ENCODE data around the gene CXADR.

Gene CXADR

DNA sequence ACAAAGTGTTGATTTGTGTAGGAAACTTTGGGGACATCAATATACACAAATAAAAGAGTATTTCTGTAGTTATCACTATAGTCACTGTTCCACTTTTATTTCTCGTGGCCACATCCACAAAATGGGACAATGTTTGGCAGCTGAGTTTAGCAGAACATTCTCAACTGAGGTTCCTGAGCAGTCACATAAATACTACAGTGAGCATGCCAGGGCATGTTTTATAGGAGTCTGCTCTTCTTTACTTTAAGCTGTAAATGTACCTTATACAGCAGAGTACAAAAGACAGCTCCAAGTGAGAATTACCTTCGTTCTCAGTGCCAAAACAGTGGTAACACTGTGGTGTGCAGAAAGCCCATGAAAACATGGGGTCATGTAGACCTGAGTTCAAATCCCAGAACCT is 94.8 kb downstream of the CXADR start:
- TF ChIP-seq, protein P1, sequence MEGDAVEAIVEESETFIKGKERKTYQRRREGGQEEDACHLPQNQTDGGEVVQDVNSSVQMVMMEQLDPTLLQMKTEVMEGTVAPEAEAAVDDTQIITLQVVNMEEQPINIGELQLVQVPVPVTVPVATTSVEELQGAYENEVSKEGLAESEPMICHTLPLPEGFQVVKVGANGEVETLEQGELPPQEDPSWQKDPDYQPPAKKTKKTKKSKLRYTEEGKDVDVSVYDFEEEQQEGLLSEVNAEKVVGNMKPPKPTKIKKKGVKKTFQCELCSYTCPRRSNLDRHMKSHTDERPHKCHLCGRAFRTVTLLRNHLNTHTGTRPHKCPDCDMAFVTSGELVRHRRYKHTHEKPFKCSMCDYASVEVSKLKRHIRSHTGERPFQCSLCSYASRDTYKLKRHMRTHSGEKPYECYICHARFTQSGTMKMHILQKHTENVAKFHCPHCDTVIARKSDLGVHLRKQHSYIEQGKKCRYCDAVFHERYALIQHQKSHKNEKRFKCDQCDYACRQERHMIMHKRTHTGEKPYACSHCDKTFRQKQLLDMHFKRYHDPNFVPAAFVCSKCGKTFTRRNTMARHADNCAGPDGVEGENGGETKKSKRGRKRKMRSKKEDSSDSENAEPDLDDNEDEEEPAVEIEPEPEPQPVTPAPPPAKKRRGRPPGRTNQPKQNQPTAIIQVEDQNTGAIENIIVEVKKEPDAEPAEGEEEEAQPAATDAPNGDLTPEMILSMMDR (IDR thresholded peaks at IDR 0.05; ENCODE audit: extremely low read depth, insufficient read depth, missing control alignments) = no peak
- DNase-seq (ENCODE audit: low spot score) = no peak
- in situ Hi-C loops (cut with MboI; ENCODE audit: low pct_unique_long_range_greater_than_20kb, low sequenced_read_pairs, unreplicated experiment) = no loop called here

DNA sequence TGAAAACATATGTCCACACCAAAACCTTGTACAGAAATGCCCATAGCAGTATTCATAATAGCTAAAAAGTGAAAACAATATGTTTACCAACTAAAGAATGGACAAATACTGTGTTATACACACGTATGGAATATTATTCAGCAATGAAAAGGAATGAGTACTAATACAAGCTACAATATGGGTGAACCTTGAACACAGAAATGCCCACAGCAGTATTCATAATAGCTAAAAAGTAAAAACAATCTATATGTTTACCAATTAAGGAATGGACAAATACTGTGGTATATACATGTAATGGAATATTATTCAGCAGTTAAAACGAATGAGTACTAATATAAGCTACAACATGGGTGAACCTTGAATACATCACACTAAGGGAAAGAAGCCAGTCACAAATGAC is 96.8 kb downstream of the CXADR start:
- TF ChIP-seq, protein P1 (IDR thresholded peaks at IDR 0.05; ENCODE audit: extremely low read depth, insufficient read depth, missing control alignments) = no peak
- DNase-seq (ENCODE audit: low spot score) = no peak
- in situ Hi-C loops (cut with MboI; ENCODE audit: low pct_unique_long_range_greater_than_20kb, low sequenced_read_pairs, unreplicated experiment) = no loop called here

DNA sequence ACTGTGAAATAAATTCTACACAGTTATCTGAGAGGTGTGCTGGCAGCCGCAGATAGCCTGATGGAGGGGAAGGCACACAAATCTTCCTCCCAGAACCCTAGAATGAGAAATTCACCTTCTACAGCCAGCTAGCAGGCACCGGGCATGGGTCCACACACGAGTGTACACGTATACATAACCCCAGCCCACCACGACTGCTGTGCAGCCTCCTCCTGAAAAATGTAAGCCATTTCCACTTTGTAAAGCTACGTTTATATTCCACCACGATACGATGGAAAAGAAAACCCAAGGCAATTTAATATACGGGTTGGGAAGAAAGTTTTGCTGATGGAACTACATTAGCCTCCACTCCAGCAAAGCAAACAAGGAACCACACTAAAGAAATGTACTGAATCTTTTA is 98.1 kb downstream of the CXADR start:
- TF ChIP-seq, protein P1 (IDR thresholded peaks at IDR 0.05; ENCODE audit: extremely low read depth, insufficient read depth, missing control alignments) = no peak
- in situ Hi-C loops (cut with MboI; ENCODE audit: low pct_unique_long_range_greater_than_20kb, low sequenced_read_pairs, unreplicated experiment) = no loop called here
- DNase-seq (ENCODE audit: low spot score) = no peak

DNA sequence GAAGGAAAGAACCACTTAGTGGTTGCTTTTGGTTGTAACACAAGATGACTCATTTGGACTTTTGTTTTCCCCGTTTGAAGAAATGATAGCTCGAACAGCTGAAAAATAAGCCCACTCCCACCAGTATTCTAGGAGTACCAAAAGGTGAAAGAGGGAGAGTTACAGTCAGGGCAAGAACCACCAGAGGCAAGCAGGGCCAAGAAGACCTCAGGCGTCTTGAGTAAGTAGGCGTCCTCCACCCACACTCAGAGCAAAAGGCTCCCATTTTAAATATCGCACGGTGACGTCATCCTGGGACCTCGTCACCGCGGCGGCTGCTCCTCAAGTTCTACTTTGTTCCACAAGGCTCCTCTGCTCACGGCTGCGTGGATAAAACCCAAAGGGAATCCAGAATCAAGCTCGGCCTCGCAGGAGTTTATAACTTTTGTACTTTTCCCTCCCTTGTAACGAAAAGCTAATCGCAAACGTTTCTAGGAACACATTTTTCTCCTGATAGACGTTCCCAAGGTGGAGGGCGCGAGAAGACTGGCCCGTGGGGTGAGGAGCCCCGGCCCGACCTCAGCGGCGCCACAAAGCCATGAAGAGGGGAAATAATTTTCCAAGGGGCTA is 98.7 kb downstream of the CXADR start:
- peak; percentile 81 for DNase-seq (ENCODE audit: low spot score)
- in situ Hi-C loops (cut with MboI; ENCODE audit: low pct_unique_long_range_greater_than_20kb, low sequenced_read_pairs, unreplicated experiment) = no loop called here
- TF ChIP-seq, protein P1 (IDR thresholded peaks at IDR 0.05; ENCODE audit: extremely low read depth, insufficient read depth, missing control alignments) = no peak

DNA sequence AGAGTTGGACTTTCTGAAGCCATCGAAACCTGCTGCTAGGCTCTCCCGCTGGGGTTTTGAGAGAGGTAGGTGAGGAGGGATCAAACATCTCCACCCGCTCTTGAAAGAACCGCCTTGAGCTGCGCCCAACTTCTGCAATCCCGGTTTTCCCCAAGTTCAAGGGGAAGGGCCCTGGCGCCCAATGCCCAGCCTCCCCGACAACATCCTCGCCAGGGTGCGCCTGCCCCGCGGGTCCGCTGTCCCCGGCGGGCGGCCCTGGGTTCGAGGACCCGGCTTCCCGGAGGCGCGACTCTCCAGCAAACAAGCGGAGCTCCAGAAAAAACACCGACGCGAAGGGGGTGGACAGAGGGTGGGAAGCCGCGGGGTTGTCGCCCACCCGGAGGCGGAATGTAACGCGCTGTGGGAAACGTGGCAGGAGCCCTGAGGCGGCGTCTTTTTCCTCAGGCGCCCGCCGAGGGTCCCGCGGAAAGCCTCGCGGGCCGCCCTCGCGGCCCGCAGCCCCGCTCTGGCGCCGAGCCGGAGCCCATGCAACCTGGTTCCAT is 99.3 kb downstream of the CXADR start:
- in situ Hi-C loops (cut with MboI; ENCODE audit: low pct_unique_long_range_greater_than_20kb, low sequenced_read_pairs, unreplicated experiment) = no loop called here
- TF ChIP-seq, protein P1 (IDR thresholded peaks at IDR 0.05; ENCODE audit: extremely low read depth, insufficient read depth, missing control alignments) = no peak
- peak; percentile 31 for DNase-seq (ENCODE audit: low spot score)

DNA sequence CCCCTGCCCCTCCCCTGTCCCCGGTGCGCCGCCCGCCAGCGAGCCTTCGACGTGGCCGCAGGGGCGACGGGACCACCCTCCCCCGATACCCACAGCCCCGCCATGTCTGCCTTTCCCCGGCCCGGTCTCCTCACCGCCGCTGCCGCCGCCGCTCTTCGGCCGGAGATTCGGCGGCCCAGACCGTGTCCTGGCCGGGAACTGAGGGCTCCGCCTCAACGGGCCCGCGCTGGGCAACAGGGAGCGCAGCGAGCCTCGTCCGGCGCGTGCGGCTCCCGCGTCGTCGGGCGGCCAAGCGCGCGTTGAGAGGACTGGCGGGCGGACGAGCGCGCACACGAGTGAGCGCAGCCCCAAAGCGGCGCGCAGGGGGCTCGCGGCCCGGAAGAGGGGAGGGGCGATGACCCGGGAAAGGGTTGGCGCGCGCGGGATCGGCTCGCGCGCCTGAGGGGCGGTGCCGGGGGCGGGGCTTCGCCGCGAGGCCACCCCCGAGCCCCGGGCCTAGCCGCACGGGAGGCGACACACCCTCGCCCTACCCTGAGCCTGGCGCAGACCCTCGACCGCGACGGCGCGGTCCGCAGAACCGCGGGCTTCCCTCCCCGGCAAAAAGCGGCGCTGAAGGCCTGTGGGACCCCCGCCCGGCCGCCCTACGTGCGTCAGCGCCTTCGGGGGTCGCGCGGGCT is 99.9 kb downstream of the CXADR start, which contains the start of gene BTG3:
TSS of gene BTG3 (minus strand) at position 337 of the 677 bp plus-strand sequence. CDS start 3,757 bp downstream, outside the sequence.
- DNase-seq (ENCODE audit: low spot score) = peak; percentile 95
- in situ Hi-C loops (cut with MboI; ENCODE audit: low pct_unique_long_range_greater_than_20kb, low sequenced_read_pairs, unreplicated experiment) = no loop called here
- TF ChIP-seq, protein P1 (IDR thresholded peaks at IDR 0.05; ENCODE audit: extremely low read depth, insufficient read depth, missing control alignments) = no peak

All from GM13977 (cell line).